CD4-positive, alpha-beta T cell treated with Interleukin-17A for 1 hour (primary cell): ENCODE data around the gene RAB20.
A peak's percentile ranks its signal among the peaks of the same experiment; 100 is the strongest.
"Not testable (repeated sequence)": the region's sequence is repeated elsewhere in the genome, so short reads cannot be mapped to it uniquely, and the experiment has no call there.

ENCODE experiments used
- DNase-seq: peaks from one replicate; pipeline ENCODE4 v3.0.0-alpha.2; 2020

Gene RAB20

GRCh38 chr13:110552767-110553166 is 8.8 kb downstream of the RAB20 start:
- DNase-seq: no peak

GRCh38 chr13:110551284-110551683 is 10.2 kb downstream of the RAB20 start:
- no peak for DNase-seq

GRCh38 chr13:110549795-110550160 is 11.7 kb downstream of the RAB20 start:
- no peak for DNase-seq

- DNase-seq: no peak
These were observed 12.4 kb downstream of the RAB20 start for GRCh38 chr13:110548891-110549794.

GRCh38 chr13:110546926-110547325 is 14.6 kb downstream of the RAB20 start:
- no peak for DNase-seq

- no peak for DNase-seq
These were observed 15.1 kb downstream of the RAB20 start for GRCh38 chr13:110546378-110546777.

GRCh38 chr13:110542169-110542796 is 19.2 kb downstream of the RAB20 start:
- no peak for DNase-seq

- no peak for DNase-seq
These were observed 20.0 kb downstream of the RAB20 start for GRCh38 chr13:110541526-110541920.

- DNase-seq: no peak
These were observed 20.5 kb downstream of the RAB20 start for GRCh38 chr13:110540871-110541525.

GRCh38 chr13:110539894-110540293 is 21.6 kb downstream of the RAB20 start:
- no peak for DNase-seq

- DNase-seq: no peak
These were observed 22.9 kb downstream of the RAB20 start for GRCh38 chr13:110538632-110539031.

- peak; percentile 29 for DNase-seq
These were observed 25.4 kb downstream of the RAB20 start for GRCh38 chr13:110536006-110536693.

GRCh38 chr13:110535526-110535925 is 26.0 kb downstream of the RAB20 start:
- DNase-seq: no peak

GRCh38 chr13:110533771-110534670 is 27.5 kb downstream of the RAB20 start:
- no peak for DNase-seq

GRCh38 chr13:110532258-110532657 is 29.3 kb downstream of the RAB20 start:
- DNase-seq: not testable (repeated sequence)

GRCh38 chr13:110531671-110532083 is 29.8 kb downstream of the RAB20 start:
- no peak for DNase-seq

GRCh38 chr13:110531100-110531499 is 30.4 kb downstream of the RAB20 start:
- no peak for DNase-seq

GRCh38 chr13:110529522-110530311 is 31.8 kb downstream of the RAB20 start:
- DNase-seq: no peak

- no peak for DNase-seq
These were observed 32.6 kb downstream of the RAB20 start for GRCh38 chr13:110528911-110529310.

- no peak for DNase-seq
These were observed 33.2 kb downstream of the RAB20 start for GRCh38 chr13:110528371-110528770.
